HG03175 (cell line): ENCODE data around the gene FSCN2.
"Not testable (repeated sequence)": the region's sequence is repeated elsewhere in the genome, so short reads cannot be mapped to it uniquely, and the experiment has no call there.

Experiments used
- ATAC-seq: cut with Tn5 transposase; IDR thresholded peaks from one replicate; pipeline ENCODE4 v1.9.1; 2021; ENCODE audit warnings: mild to moderate bottlenecking, moderate library complexity; ENCODE audit not compliant: unreplicated experiment

FSCN2 gene

DNA sequence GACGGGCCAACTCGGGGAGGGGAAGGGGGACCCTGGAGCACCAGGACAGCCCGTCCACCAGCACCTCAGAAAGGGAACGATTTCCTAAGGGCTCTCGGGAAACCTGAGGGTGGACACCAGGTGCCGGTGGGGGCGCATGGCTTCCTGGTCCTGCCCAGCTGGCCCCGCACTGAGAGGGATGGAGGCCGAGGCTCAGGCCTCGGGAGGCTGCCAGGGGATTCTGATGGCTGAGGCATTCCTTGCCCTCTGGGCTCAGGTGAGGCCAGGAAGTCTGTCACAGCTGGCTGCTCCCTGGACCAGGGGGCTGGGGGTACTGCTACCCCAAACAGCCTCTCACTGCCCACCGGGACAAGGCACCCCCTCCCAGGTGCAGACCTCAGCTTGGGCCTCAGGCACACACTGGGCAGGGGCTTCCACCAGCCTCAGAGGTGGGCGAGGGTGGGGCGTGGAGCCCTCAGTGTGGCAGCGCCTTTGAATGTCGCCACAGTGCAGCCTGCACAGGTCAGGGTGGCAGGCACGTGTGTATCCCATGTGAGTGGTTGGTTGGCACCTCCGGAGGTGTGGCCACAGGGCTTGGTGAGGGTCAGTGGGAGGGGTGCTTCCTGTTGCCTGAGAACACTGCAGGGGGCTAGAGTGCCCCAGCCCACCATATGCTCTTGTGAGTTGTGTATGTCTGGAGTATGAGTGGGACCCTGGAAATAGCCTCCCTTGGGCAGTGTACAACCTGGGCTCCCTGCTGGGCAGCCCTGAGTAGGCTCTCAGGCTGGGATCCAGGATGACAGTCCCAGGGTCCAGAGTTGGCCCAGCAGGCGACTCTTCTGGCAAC is 3.9 kb upstream of the FSCN2 start:
- ATAC-seq: no peak

DNA sequence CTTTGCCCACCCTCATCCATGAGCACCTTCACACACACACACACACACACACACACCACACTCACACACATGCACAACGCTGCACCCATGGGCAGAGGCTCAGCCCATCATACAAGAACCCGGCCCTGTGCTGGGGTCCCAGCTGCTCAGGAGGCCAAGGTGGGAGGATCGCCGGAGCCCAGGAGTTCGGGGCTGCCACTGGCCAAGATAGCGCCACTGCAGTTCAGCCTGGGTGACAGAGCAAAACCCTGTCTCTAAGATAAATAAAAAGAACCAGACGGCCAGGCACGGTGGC is 3.4 kb upstream of the FSCN2 start:
- ATAC-seq: no peak

DNA sequence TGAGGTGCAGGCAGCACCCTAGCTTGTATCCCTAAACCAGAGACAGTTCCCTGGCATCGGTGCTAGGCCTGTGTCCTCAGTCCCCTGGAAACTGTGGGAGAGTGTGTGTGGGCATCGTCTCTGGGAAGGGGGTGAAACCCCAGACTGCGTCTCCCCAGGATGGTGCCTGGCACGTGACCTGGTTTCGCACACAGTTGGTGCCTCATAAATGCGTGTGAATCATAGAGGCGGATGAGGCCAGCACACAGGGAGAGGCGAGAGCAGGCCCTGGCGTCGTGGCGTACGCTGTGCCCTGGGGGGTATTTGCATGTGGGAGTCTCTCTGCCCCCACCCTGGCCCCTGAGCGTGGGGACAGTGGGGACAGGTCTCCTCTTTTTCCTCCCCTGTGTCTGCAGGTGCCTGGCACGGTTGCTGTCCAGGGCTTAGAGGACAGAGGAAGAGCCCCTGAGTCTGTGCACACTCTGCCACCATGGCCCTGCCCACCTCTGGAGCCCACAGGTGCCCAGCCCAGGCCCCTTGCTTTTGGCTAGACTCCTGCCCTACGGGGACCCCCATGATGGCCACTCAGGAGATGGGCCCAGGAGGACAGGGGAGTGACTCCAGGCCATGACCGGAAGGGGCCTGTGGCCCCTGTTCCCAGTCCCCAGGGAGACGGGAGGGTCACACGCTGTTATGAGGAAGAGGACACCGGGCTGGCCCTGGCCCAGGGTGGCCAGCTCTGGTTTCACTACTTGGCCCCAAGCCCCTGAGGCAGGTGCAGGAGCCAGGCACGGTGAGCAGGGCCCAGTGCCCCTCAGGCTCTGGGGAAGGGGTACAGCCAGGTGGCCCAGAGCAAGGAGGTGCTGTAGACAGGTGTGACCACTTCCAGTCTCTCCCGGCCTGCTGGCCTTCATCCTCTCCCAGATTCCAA is 1.3 kb upstream of the FSCN2 start:
- no peak for ATAC-seq

DNA sequence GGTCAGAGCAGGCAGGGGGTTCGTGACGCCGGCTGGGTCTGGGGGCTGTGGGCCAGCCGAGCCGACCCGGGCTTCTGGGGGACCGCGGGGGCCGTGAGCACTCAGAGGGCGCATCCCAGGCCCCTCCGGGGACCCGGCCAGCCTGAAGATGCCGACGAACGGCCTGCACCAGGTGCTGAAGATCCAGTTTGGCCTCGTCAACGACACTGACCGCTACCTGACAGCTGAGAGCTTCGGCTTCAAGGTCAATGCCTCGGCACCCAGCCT is 140 bp downstream of the FSCN2 start:
- no peak for ATAC-seq

DNA sequence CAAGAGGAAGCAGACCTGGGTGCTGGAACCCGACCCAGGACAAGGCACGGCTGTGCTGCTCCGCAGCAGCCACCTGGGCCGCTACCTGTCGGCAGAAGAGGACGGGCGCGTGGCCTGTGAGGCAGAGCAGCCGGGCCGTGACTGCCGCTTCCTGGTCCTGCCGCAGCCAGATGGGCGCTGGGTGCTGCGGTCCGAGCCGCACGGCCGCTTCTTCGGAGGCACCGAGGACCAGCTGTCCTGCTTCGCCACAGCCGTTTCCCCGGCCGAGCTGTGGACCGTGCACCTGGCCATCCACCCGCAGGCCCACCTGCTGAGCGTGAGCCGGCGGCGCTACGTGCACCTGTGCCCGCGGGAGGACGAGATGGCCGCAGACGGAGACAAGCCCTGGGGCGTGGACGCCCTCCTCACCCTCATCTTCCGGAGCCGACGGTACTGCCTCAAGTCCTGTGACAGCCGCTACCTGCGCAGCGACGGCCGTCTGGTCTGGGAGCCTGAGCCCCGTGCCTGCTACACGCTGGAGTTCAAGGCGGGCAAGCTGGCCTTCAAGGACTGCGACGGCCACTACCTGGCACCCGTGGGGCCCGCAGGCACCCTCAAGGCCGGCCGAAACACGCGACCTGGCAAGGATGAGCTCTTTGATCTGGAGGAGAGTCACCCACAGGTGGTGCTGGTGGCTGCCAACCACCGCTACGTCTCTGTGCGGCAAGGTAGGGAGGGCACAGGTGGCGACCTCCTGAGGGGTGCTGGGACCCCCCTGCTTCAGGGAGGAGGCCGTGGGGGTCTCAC is 667 bp downstream of the FSCN2 start:
- no peak for ATAC-seq

GRCh38 chr17:81529437-81529803 is 1.2 kb downstream of the FSCN2 start:
- no peak for ATAC-seq

- not testable (repeated sequence) for ATAC-seq
These were observed 2.8 kb downstream of the FSCN2 start for GRCh38 chr17:81531013-81531412.

DNA sequence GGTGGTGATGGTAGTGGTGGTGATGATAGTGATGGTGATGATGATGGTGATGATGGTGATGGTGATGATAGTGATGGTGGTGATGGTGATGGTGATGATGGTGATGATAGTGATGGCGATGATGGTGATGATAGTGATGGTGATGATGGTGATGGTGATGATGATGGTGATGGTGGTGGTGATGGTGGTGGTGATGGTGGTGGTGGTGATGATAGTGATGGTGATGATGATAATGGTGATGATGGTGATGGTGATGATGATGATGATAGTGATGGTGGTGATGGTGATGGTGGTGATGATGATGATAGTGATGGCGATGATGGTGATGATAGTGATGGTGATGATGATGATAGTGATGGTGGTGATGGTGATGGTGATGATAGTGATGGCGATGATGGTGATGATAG is 3.8 kb downstream of the FSCN2 start:
- ATAC-seq: not testable (repeated sequence)

DNA sequence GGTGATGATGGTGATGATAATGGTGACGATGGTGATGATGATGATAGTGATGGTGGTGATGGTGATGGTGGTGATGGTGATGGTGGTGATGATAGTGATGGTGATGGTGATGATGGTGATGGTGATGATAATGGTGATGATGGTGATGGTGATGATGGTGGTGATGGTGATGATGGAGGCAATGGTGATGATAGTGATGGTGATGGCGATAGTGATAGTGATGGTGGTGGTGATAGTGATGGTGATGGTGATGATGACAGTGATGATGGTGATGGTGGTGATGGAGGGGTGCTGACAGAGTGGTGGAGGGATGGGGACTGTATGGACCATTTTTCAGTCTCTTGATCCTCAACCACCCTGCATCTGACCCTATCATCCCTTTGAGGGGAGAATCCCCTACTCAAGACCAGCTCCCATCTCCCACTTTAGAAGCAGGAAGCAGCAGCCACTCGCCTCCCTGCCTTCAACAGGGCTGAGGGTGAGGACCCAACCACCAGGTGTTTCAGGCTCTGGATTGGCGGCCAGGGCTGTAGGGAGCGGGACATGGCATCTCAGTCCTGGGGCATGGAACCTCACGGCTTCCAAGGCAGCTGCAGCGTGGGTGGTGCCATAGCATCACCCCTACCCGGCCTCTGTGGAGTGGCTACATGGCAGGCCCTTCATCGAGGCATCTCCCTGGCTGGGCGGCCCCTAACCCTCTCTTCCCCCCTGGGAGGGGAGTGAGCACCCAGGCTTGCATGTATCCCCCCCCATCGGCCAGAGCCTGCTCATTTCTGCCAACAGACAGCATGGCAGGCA is 4.5 kb downstream of the FSCN2 start:
- no peak for ATAC-seq

GRCh38 chr17:81533339-81534141 is 5.4 kb downstream of the FSCN2 start:
- ATAC-seq: no peak

- ATAC-seq: no peak
These were observed 6.2 kb downstream of the FSCN2 start for GRCh38 chr17:81534157-81535006.

- ATAC-seq: no peak
These were observed 6.8 kb downstream of the FSCN2 start for GRCh38 chr17:81535007-81535328.

GRCh38 chr17:81535480-81536298 is 7.5 kb downstream of the FSCN2 start:
- no peak for ATAC-seq

GRCh38 chr17:81536299-81537290 is 8.4 kb downstream of the FSCN2 start:
- ATAC-seq: no peak

- no peak for ATAC-seq
These were observed 9.2 kb downstream of the FSCN2 start for GRCh38 chr17:81537343-81537855.

GRCh38 chr17:81537856-81538555 is 9.8 kb downstream of the FSCN2 start:
- no peak for ATAC-seq
